MCF 10A (cell line): ENCODE measurements around the gene SYNJ1. TPM values are rescaled to one million over a fixed set of nuclear protein-coding genes. Genes with fewer than 3 reads are reported as not detected.
A peak's percentile ranks its signal among the peaks of the same experiment; 100 is the strongest.

Experiments
- BruUV-seq: library from RNA; stranded (reverse); fragments of 400-500 nt; replicated peaks from 2 replicates; lab custom pipeline; 2021; lab: Mats Ljungman, UMichigan
- CTCF ChIA-PET: fragments of 300-600 bp; sonication (Branson Sonifier 250); formaldehyde crosslinking; extraction: SDS; loops from one replicate; lab custom pipeline; 2021; ENCODE audit warnings: antibody characterized with exemption, inconsistent platforms; lab: Yijun Ruan, JAX
- POLR2A ChIA-PET: fragments of 300-600, 350-650 bp; sonication (Branson Sonifier 250); formaldehyde crosslinking; extraction: SDS; loops from one replicate; lab custom pipeline; 2020; ENCODE audit warnings: antibody characterized with exemption, inconsistent platforms; lab: Yijun Ruan, JAX
- DNase-seq: peaks from one replicate; pipeline ENCODE4 v3.0.0-alpha.2; 2018; ENCODE audit not compliant: unreplicated experiment
- H3K27ac Mint-ChIP-seq: one replicate; pipeline ENCODE4 v1.8.0; 2022; ENCODE audit warnings: mild to moderate bottlenecking, low read depth, mixed read lengths; ENCODE audit not compliant: unreplicated experiment
- H3K27me3 Mint-ChIP-seq: one replicate; pipeline ENCODE4 v1.8.0; 2022; ENCODE audit warnings: mixed read lengths; ENCODE audit not compliant: insufficient read depth, unreplicated experiment
- H3K36me3 Mint-ChIP-seq: one replicate; pipeline ENCODE4 v1.8.0; 2022; ENCODE audit warnings: mild to moderate bottlenecking, moderate library complexity, mixed read lengths; ENCODE audit not compliant: insufficient read depth, unreplicated experiment
- H3K4me1 Mint-ChIP-seq: one replicate; pipeline ENCODE4 v1.8.0; 2022; ENCODE audit warnings: mixed read lengths; ENCODE audit not compliant: insufficient read depth, unreplicated experiment
- H3K4me3 Mint-ChIP-seq: one replicate; pipeline ENCODE4 v1.8.0; 2022; ENCODE audit warnings: mild to moderate bottlenecking, moderate library complexity, mixed read lengths; ENCODE audit not compliant: unreplicated experiment
- H3K9me3 Mint-ChIP-seq: one replicate; pipeline ENCODE4 v1.8.0; 2022; ENCODE audit warnings: mixed read lengths; ENCODE audit not compliant: unreplicated experiment
- intact Hi-C: fragments of 100-400 bp; cut with micrococcal nuclease; formaldehyde crosslinking; loops from 2 replicates; pipeline ENCODE4 v1.14.1; 2022
- total RNA-seq: library from RNA; stranded (reverse); gene quantifications from 2 replicates; pipeline ENCODE4 v1.2.3, GENCODE V29; 2022
- TF ChIP-seq, protein P1 (sequence below): fragments of 200-600 bp; IDR thresholded peaks from one replicate; pipeline ENCODE4 v1.8.0; 2022; ENCODE audit warnings: antibody characterized with exemption, mild to moderate bottlenecking; ENCODE audit not compliant: unreplicated experiment

Gene SYNJ1
- total RNA-seq, 1 experiment from 2014 or later, result 9.7 TPM

DNA sequence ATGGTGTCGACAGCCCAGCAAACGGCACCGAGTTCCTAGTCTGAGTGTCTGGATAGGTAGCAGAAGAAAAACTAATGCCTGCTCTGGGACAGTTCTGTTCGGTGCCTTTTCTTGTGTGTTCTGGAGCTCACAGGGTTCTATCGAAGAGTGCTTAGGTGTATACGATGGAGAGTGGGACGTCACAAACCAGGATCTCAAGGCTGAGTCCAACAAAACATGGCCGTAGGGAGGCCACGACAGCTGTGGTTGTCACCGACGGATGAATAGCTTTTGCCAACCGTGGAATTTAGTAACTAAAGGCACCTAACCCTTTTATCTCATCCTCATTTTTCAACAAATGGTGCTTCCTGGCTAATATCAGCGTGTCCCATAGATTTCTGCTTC is 635 bp upstream of the SYNJ1 start:
- CTCF ChIA-PET, result interaction anchor here (0.5 to 1.1 kb wide), 5 partner anchors 8 to 356 kb away, joined by 3 read pairs; partner anchors contain the start of gene PAXBP1
- Mint-ChIP-seq H3K9me3 (no peaks in the 10 kb centered on the region), H3K36me3 (peaks cover 13% of the 10 kb centered on the region), H3K27ac (peak overlapping the region; percentile 93), H3K27me3 (no peaks in the 10 kb centered on the region), H3K4me3 (peak overlapping the region; percentile 98), H3K4me1 (peaks cover 12% of the 10 kb centered on the region)
- POLR2A ChIA-PET, result interaction anchor here (0.6 to 3.3 kb wide), 12 partner anchors 11 to 992 kb away, joined by 3 to 103 read pairs (median 5); partner anchors contain the start of genes CFAP298 and PAXBP1
- no peak for DNase-seq
- intact Hi-C loops, result loop anchor here (2.0 to 5.0 kb wide), 3 partner anchors 42 to 116 kb away; partner anchors contain the start of genes CFAP298 and PAXBP1
- no TSS peak for BruUV-seq
- TF ChIP-seq, protein P1, sequence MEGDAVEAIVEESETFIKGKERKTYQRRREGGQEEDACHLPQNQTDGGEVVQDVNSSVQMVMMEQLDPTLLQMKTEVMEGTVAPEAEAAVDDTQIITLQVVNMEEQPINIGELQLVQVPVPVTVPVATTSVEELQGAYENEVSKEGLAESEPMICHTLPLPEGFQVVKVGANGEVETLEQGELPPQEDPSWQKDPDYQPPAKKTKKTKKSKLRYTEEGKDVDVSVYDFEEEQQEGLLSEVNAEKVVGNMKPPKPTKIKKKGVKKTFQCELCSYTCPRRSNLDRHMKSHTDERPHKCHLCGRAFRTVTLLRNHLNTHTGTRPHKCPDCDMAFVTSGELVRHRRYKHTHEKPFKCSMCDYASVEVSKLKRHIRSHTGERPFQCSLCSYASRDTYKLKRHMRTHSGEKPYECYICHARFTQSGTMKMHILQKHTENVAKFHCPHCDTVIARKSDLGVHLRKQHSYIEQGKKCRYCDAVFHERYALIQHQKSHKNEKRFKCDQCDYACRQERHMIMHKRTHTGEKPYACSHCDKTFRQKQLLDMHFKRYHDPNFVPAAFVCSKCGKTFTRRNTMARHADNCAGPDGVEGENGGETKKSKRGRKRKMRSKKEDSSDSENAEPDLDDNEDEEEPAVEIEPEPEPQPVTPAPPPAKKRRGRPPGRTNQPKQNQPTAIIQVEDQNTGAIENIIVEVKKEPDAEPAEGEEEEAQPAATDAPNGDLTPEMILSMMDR, result no peak

DNA sequence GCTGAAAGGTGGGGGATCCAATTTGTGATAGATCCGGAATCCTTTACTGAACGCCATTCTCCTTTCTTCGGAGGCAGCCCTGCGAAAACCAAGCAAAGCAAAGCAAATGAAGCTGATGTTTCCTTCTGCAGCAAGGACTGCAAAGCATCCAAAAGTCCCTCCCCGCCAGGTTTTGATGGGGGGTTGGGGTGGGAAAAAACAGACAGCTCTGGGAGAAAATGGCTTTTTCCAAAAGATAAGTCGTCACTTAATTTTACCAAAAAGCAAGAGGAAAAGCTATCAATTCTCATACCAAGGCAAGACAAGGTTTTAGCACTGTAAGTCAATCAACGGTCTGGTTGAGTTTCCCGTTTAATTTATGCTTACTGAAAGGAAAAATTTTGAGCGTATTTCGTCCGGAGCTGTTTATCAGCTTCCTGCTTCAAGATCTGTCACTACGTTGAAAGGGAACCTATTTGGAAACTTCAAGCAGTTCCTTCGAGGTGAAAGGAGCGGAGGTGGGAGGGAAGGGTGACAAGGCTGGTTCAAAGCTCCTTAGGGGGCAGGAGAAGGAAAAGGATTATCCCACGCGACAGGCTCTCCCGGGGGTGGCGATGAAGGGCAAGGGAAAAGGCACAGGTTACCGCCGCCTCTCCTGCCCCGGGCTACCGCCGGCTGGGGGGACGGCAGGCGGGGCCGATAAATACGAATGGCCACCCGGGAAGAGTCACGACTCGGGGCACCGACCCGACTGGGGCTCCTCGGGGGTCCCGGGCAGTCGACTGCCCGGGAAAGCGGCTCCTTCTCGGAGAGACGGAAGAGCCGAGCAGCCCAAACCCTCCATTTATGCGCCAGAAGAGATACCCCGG is 750 bp downstream of the SYNJ1 start:
- peak; percentile 43 for DNase-seq

GRCh38 chr21:32719085-32719484 is 8.7 kb downstream of the SYNJ1 start:
- H3K4me3 Mint-ChIP-seq, result no peak overlapping the region
- DNase-seq, result no peak
- intact Hi-C loops, result no loop called here
- no peaks in the 10 kb centered on the region for H3K9me3 Mint-ChIP-seq
- ChIA-PET POLR2A (no interaction called here), CTCF (no interaction called here)
- no peaks in the 10 kb centered on the region for H3K27me3 Mint-ChIP-seq
- peaks cover 13% of the 10 kb centered on the region for H3K36me3 Mint-ChIP-seq
- peaks cover 10% of the 10 kb centered on the region for H3K4me1 Mint-ChIP-seq
- no TSS peak for BruUV-seq
- H3K27ac Mint-ChIP-seq, result no peak overlapping the region
- TF ChIP-seq, protein P1, result no peak

More for the DNA sequence above, 750 bp downstream of the SYNJ1 start:
- Mint-ChIP-seq H3K4me1 (peaks cover 17% of the 10 kb centered on the region), H3K27me3 (no peaks in the 10 kb centered on the region), H3K4me3 (peak overlapping the region; percentile 98), H3K27ac (peak overlapping the region; percentile 93), H3K9me3 (no peaks in the 10 kb centered on the region), H3K36me3 (peaks cover under 1% of the 10 kb centered on the region)
- CTCF ChIA-PET, result interaction anchor here (0.6 to 1.1 kb wide), 2 partner anchors 43 to 44 kb away, joined by 3 read pairs; partner anchors contain the start of gene PAXBP1
- BruUV-seq, result no TSS peak
- intact Hi-C loops, result loop anchor here (5.0 kb wide), 1 partner anchor 55 kb away; no protein-coding TSS in a partner anchor
- POLR2A ChIA-PET, result interaction anchor here (0.6 to 3.3 kb wide), 33 partner anchors 9 to 1346 kb away, joined by 3 to 103 read pairs (median 4); partner anchors contain the start of genes CFAP298, EVA1C, IFNAR1 and MRPS6
- TF ChIP-seq, protein P1, result no peak

GRCh38 chr21:32717851-32718316 is 9.9 kb downstream of the SYNJ1 start:
- Mint-ChIP-seq H3K27me3 (no peaks in the 10 kb centered on the region), H3K27ac (no peak overlapping the region), H3K4me3 (no peak overlapping the region), H3K9me3 (no peaks in the 10 kb centered on the region), H3K36me3 (peaks cover 13% of the 10 kb centered on the region), H3K4me1 (no peaks in the 10 kb centered on the region)
- CTCF ChIA-PET, result interaction anchor here (1.1 kb wide), 1 partner anchor 505 kb away, joined by 3 read pairs; no protein-coding TSS in a partner anchor
- POLR2A ChIA-PET, result interaction anchor here (0.7 to 2.1 kb wide), 3 partner anchors 9 to 90 kb away, joined by 3 to 9 read pairs (median 6); partner anchors contain the start of gene SYNJ1
- BruUV-seq, result no TSS peak
- DNase-seq, result no peak
- intact Hi-C loops, result no loop called here
- TF ChIP-seq, protein P1, result no peak
